HepG2 (cell line): ENCODE measurements around the gene HLA-DMB. TPM values are rescaled to one million over a fixed set of nuclear protein-coding genes. Genes with fewer than 3 reads are reported as not detected.

Source experiments
- CAMTA2 ChIP-seq: sonication (generic); formaldehyde crosslinking; IDR thresholded peaks from 2 replicates; pipeline ENCODE4 v1.4.0; 2020; ENCODE audit warnings: mild to moderate bottlenecking, missing genetic modification reagents, borderline replicate concordance
- CBFB ChIP-seq: sonication (generic); formaldehyde crosslinking; IDR thresholded peaks from 2 replicates; pipeline ENCODE4 v1.4.0; 2020; ENCODE audit warnings: missing genetic modification reagents
- CHD4 ChIP-seq: fragments of 200-600 bp; sonication (generic); IDR thresholded peaks from 2 replicates; pipeline ENCODE4 v1.7.0; 2017; ENCODE audit warnings: mild to moderate bottlenecking, low read length, borderline replicate concordance
- CSRNP2 ChIP-seq: sonication (generic); formaldehyde crosslinking; conservative IDR thresholded peaks from 2 replicates; pipeline ENCODE4 v1.8.0; 2022; ENCODE audit warnings: low read depth, missing genetic modification reagents
- HMGXB4 ChIP-seq, 2 experiments: sonication (generic) in 1 of 2; formaldehyde crosslinking in 1 of 2; IDR thresholded peaks; 2 replicates each; pipeline versions ENCODE4 v1.4.0 to v1.6.1; 2018 to 2020; ENCODE audit warnings: missing genetic modification reagents in 2 of 2, borderline replicate concordance in 1 of 2, low read depth in 1 of 2, mild to moderate bottlenecking in 1 of 2, missing biosample characterization in 1 of 2
- KDM3A ChIP-seq: IDR thresholded peaks from 2 replicates; pipeline ENCODE4 v1.6.1; 2018; ENCODE audit warnings: low read depth, missing compliant biosample characterization
- MXD3 ChIP-seq: IDR thresholded peaks from 2 replicates; pipeline ENCODE4 v1.6.1; 2016; ENCODE audit warnings: mild to moderate bottlenecking, missing biosample characterization, missing genetic modification reagents
- PLRG1 ChIP-seq: fragments of 450-650 bp; conservative IDR thresholded peaks from 2 replicates; pipeline ENCODE4 v1.6.1; 2016
- RBM39 ChIP-seq: fragments of 200-400 bp; formaldehyde crosslinking; IDR thresholded peaks from one replicate; pipeline ENCODE4 v1.6.1; 2018; ENCODE audit warnings: antibody characterized with exemption, mild to moderate bottlenecking, low read depth, low read length; ENCODE audit not compliant: poor library complexity, severe bottlenecking
- SMAD1 ChIP-seq: sonication (generic); formaldehyde crosslinking; IDR thresholded peaks from 2 replicates; pipeline ENCODE4 v1.4.0; 2020; ENCODE audit warnings: missing genetic modification reagents, low read depth, mild to moderate bottlenecking, borderline replicate concordance
- TCF7 ChIP-seq: sonication (generic); IDR thresholded peaks from 2 replicates; pipeline ENCODE4 v1.6.1; 2016; ENCODE audit warnings: antibody characterized with exemption, low read depth
- ZNF205 ChIP-seq: IDR thresholded peaks from 2 replicates; pipeline ENCODE4 v1.6.1; 2018; ENCODE audit warnings: missing biosample characterization, missing genetic modification reagents
- ZNF281 ChIP-seq: sonication (generic); formaldehyde crosslinking; IDR thresholded peaks from 2 replicates; pipeline ENCODE4 v1.4.0; 2020; ENCODE audit warnings: missing genetic modification reagents, borderline replicate concordance
- ZNF484 ChIP-seq: sonication (generic); formaldehyde crosslinking; IDR thresholded peaks from 2 replicates; pipeline ENCODE4 v1.5.1; 2020; ENCODE audit warnings: mild to moderate bottlenecking, low read depth, missing genetic modification reagents, borderline replicate concordance
- ZNF563 ChIP-seq: sonication (generic); formaldehyde crosslinking; IDR thresholded peaks from 2 replicates; pipeline ENCODE4 v1.8.0; 2022; ENCODE audit warnings: mild to moderate bottlenecking, moderate library complexity, missing genetic modification reagents
- ZNF639 ChIP-seq: conservative IDR thresholded peaks from 2 replicates; pipeline ENCODE4 v1.6.1; 2018; ENCODE audit warnings: missing genetic modification reagents
- ZUFSP ChIP-seq: sonication (generic); formaldehyde crosslinking; IDR thresholded peaks from 2 replicates; pipeline ENCODE4 v1.9.0; 2021; ENCODE audit warnings: missing genetic modification reagents, mild to moderate bottlenecking, borderline replicate concordance
- polyA plus RNA-seq, 8 experiments: library from polyadenylated mRNA; depleted of rRNA in 3 of 8; stranded (reverse) in 7 of 8; unstranded in 1 of 8; fragments of >200 nt; fragmentation: Illumina TruSeq in 4 of 8; extraction: Trizol in 4 of 8; gene quantifications; 2 replicates each; pipeline versions ENCODE4 v1.2.1 to v1.2.3, GENCODE V29; 2011 to 2016; ENCODE audit warnings: low read depth in 4 of 8, missing spikeins in 1 of 8, mixed read lengths in 1 of 8; ENCODE audit not compliant: insufficient read depth in 1 of 8
- total RNA-seq, 5 experiments: library from RNA; depleted of rRNA; stranded (reverse); fragments of >200 nt; fragmentation: Illumina TruSeq; extraction: Trizol; gene quantifications; 2 replicates each; pipeline ENCODE4 v1.2.3, GENCODE V29; 2016; ENCODE audit warnings: low read depth in 1 of 5

Gene HLA-DMB
- total and polyA plus RNA-seq, 2 of the 13 experiments (the other 11 are each of a cell fraction or from before 2014, with no cell fraction given), result not detected

- TF ChIP-seq ZNF639 (CRISPR knock-in tag), result no peak
- no peak for TF ChIP-seq MXD3 (CRISPR knock-in tag)
- TF ChIP-seq KDM3A (CRISPR knock-in tag), result no peak
- TF ChIP-seq CAMTA2 (CRISPR knock-in tag), result no peak
- TF ChIP-seq ZNF563, result no peak
- TF ChIP-seq PLRG1, result no peak
- TF ChIP-seq ZUFSP (CRISPR knock-in tag), result no peak
- no peak for TF ChIP-seq ZNF484 (CRISPR knock-in tag)
- TF ChIP-seq ZNF281 (CRISPR knock-in tag), result no peak
- no peak for TF ChIP-seq SMAD1
- TF ChIP-seq CSRNP2 (CRISPR knock-in tag), result no peak
- no peak; a peak in 1 of 4 replicates for TF ChIP-seq HMGXB4 (CRISPR knock-in tag; IDR thresholded peaks at IDR 0.05; ENCODE audit: borderline replicate concordance in 1 of 2, low read depth in 1 of 2)
- no peak for TF ChIP-seq ZNF205
- no peak for TF ChIP-seq CHD4
- TF ChIP-seq TCF7, result no peak
- TF ChIP-seq RBM39, result no peak
- TF ChIP-seq CBFB (CRISPR knock-in tag), result no peak
These were observed 45.9 kb downstream of the HLA-DMB start (continued) for GRCh38 chr6:32895006-32895345.
